ENCODE measurements around the gene HNRNPUL1. TPM values are rescaled to one million over a fixed set of nuclear protein-coding genes. Genes with fewer than 3 reads are reported as not detected.

HNRNPUL1 gene
- total RNA-seq, 1 donor from 2014 or later, result 132 TPM

DNA sequence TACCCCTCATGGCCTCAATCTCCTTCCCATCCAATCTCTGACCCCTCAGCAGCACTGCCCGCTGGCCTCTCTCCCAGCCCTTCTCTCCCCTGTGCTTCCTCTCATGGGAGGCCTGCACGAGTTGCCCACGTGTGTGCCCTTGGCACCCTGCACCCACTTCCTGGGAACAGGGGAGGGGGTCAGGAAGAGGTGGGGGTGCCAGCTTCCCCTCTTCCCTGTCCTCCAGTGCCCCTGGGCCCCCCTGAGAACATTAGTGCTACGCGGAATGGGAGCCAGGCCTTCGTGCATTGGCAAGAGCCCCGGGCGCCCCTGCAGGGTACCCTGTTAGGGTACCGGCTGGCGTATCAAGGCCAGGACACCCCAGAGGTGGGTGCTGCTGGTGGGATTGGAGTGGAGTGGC lies 25.9 kb upstream of the HNRNPUL1 start:
- TF ChIP-seq, protein P1, sequence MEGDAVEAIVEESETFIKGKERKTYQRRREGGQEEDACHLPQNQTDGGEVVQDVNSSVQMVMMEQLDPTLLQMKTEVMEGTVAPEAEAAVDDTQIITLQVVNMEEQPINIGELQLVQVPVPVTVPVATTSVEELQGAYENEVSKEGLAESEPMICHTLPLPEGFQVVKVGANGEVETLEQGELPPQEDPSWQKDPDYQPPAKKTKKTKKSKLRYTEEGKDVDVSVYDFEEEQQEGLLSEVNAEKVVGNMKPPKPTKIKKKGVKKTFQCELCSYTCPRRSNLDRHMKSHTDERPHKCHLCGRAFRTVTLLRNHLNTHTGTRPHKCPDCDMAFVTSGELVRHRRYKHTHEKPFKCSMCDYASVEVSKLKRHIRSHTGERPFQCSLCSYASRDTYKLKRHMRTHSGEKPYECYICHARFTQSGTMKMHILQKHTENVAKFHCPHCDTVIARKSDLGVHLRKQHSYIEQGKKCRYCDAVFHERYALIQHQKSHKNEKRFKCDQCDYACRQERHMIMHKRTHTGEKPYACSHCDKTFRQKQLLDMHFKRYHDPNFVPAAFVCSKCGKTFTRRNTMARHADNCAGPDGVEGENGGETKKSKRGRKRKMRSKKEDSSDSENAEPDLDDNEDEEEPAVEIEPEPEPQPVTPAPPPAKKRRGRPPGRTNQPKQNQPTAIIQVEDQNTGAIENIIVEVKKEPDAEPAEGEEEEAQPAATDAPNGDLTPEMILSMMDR (IDR thresholded peaks at IDR 0.05; ENCODE audit: insufficient read depth, low read length, poor library complexity, severe bottlenecking), result no peak
- Histone ChIP-seq H3K27me3 (ENCODE audit: control insufficient read depth, insufficient read depth, low read length) (no peaks in the 10 kb centered on the region), H3K4me3 (ENCODE audit: low read depth, low read length) (no peak overlapping the region), H3K36me3 (ENCODE audit: control insufficient read depth, insufficient read depth, low read length) (peaks cover 4% of the 10 kb centered on the region)
- no peak for DNase-seq (ENCODE audit: low read depth)

DNA sequence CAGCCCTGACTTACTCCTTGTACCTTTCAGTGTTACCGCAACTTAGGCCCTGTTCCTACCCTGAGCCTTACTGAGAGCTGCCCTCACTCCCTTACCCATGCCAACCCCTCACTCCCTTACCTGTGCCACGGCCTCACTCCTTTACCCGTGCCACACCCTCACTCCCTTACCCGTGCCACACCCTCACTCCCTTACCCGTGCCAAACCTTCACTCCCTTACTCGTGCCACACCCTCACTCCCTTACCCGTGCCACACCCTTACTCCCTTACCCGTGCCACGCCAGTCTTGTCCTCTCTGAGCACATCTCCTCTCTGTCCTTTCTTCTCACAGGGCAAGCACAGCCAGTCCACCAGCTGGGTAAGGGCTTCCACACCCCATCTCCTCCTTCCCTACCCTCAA lies 24.8 kb upstream of the HNRNPUL1 start:
- DNase-seq (ENCODE audit: low read depth), result no peak
- no peaks in the 10 kb centered on the region for H3K27me3 ChIP-seq (ENCODE audit: control insufficient read depth, insufficient read depth, low read length)
- no peak overlapping the region for H3K4me3 ChIP-seq (ENCODE audit: low read depth, low read length)
- TF ChIP-seq, protein P1 (IDR thresholded peaks at IDR 0.05; ENCODE audit: insufficient read depth, low read length, poor library complexity, severe bottlenecking), result no peak
- peaks cover 4% of the 10 kb centered on the region for H3K36me3 ChIP-seq (ENCODE audit: control insufficient read depth, insufficient read depth, low read length)

DNA sequence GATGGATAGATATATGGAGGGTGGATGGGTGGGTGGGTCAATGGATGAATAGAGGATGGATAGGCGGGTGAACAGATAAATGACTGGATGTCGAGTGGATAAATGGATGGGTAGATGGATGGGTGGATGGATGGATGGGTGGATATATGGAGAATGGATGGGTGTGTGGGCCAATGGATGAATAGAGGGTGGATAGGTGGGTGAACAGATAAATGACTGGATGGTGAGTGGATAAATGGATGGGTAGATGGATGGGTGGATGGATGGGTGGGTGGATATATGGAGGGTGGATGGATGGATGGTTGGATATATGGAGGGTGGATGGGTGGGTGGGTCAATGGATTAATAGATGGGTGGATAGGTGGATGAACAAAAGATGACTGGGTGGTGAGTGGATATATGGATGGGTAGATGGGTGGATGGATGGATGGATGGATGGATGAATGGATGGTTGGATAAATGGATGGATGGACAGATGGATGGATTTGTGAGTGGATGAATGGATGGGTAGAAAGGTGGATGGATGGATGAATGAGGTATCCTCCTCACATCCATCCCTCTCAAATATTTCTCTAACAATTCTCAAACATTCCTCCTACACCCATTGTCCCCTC lies 24.1 kb upstream of the HNRNPUL1 start:
- no peak for DNase-seq (ENCODE audit: low read depth)
- TF ChIP-seq, protein P1 (IDR thresholded peaks at IDR 0.05; ENCODE audit: insufficient read depth, low read length, poor library complexity, severe bottlenecking), result no peak
- H3K4me3 ChIP-seq (ENCODE audit: low read depth, low read length), result no peak overlapping the region
- no peaks in the 10 kb centered on the region for H3K27me3 ChIP-seq (ENCODE audit: control insufficient read depth, insufficient read depth, low read length)
- peaks cover 4% of the 10 kb centered on the region for H3K36me3 ChIP-seq (ENCODE audit: control insufficient read depth, insufficient read depth, low read length)

DNA sequence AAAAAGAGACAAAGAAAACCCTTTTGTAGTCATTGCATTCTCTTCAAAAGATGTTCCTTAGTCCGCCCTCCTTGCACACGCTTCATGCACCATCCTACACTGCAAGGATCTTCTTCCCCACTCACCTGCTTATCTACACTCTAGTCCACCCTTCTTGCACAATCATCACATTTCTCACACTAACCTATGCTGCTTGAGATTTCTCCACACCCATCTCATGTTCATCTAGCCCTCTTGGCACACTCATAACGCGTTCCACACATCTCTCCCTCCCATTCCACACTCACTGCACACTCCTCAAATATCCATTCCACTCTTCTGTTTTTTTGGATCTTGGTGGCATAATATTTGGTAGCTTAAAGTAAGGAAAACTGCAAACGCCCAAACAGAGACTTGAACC lies 22.3 kb upstream of the HNRNPUL1 start:
- DNase-seq (ENCODE audit: low read depth), result no peak
- TF ChIP-seq, protein P1 (IDR thresholded peaks at IDR 0.05; ENCODE audit: insufficient read depth, low read length, poor library complexity, severe bottlenecking), result no peak
- Histone ChIP-seq H3K36me3 (ENCODE audit: control insufficient read depth, insufficient read depth, low read length) (peaks cover 4% of the 10 kb centered on the region), H3K27me3 (ENCODE audit: control insufficient read depth, insufficient read depth, low read length) (no peaks in the 10 kb centered on the region), H3K4me3 (ENCODE audit: low read depth, low read length) (no peak overlapping the region)

DNA sequence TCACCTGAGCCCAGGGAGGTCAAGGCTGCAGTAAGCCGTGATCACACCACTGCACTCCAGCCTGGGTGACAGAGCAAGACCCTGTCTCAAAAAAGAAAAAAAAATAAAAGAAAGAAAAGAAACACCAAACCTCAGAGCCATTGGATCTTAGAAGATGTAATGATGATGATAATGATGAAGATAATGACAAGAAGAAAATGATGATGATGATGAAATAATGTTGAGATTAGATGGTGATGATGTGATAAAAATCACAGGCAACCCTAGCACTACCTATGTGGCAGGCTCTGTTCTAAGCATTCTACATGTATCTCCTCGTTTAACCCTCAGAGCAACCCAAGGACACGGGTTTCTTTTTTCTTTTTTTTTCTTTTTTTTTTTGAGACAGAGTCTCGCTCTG lies 20.1 kb upstream of the HNRNPUL1 start:
- H3K36me3 ChIP-seq (ENCODE audit: control insufficient read depth, insufficient read depth, low read length), result peaks cover under 1% of the 10 kb centered on the region

More for the DNA sequence above, 20.1 kb upstream of the HNRNPUL1 start:
- DNase-seq (ENCODE audit: low read depth), result no peak
- H3K27me3 ChIP-seq (ENCODE audit: control insufficient read depth, insufficient read depth, low read length), result no peaks in the 10 kb centered on the region
- TF ChIP-seq, protein P1 (IDR thresholded peaks at IDR 0.05; ENCODE audit: insufficient read depth, low read length, poor library complexity, severe bottlenecking), result no peak
- no peak overlapping the region for H3K4me3 ChIP-seq (ENCODE audit: low read depth, low read length)

Data from kidney epithelial cell (primary cell).